Renal cortex interstitium (tissue), 11 donors: ENCODE data around the gene NET1. TPM values are rescaled to one million over a fixed set of nuclear protein-coding genes. Genes with fewer than 3 reads are reported as not detected.

Source experiments
- DNase-seq, 11 donors: peaks; one replicate each; pipeline ENCODE4 v3.0.0-alpha.2; 2013; ENCODE audit warnings: low read depth in 9 of 11, low spot score in 4 of 11; ENCODE audit errors: extremely low read depth in 1 of 11
- polyA plus RNA-seq, 3 donors: library from polyadenylated mRNA; unstranded; fragments of 120-200 nt; gene quantifications; one replicate each; pipeline ENCODE4 v1.2.1, GENCODE V29; 2013; ENCODE audit not compliant: insufficient read length in 3 of 3

The NET1 gene
- polyA plus RNA-seq, 3 donors: 122 to 142 (median 133) TPM

GRCh38 chr10:5423771-5424170 lies 11.4 kb downstream of the NET1 start:
- DNase-seq: no peak

DNA sequence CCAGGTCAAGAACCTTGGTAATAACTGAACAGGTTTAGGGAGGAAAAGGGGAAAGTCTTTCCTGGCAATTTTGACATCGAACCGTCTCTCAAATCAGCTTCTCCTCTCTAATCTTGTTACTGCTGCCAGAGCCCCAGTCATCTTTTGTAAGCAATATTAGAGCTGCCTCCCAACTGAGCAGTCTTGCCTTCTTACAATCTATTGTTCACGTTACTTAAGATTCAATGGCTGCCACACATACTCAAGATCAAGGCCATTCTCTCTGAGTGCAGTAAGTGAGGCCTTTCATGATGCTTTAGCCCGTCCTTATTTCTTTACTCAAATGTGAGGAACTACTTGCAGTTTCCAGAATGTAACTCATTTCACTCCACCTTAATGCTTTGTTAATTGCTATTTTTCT lies 12.4 kb downstream of the NET1 start:
- DNase-seq: no peak

DNA sequence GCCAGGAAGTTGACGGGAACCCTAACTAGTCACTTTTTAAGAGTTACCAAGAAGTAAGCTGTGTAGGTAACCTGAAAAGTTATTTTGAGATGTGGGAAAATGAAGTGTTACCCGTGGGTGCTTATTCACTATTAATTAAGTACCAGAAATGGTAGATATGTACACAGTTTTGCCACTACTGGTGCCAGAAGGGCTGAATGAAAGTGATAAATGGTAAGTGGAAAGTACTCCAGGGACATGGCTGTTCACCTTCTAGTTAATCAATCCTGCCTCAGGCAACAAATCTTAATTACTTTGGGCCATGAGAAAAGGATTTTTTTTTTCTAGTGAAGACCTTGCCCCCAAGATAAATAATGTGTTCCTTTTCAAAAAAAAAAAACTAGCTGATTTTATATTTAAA lies 15.8 kb downstream of the NET1 start:
- DNase-seq: no peak

- no peak for DNase-seq
Observed at GRCh38 chr10:5433182-5433581, 20.8 kb downstream of the NET1 start.

DNA sequence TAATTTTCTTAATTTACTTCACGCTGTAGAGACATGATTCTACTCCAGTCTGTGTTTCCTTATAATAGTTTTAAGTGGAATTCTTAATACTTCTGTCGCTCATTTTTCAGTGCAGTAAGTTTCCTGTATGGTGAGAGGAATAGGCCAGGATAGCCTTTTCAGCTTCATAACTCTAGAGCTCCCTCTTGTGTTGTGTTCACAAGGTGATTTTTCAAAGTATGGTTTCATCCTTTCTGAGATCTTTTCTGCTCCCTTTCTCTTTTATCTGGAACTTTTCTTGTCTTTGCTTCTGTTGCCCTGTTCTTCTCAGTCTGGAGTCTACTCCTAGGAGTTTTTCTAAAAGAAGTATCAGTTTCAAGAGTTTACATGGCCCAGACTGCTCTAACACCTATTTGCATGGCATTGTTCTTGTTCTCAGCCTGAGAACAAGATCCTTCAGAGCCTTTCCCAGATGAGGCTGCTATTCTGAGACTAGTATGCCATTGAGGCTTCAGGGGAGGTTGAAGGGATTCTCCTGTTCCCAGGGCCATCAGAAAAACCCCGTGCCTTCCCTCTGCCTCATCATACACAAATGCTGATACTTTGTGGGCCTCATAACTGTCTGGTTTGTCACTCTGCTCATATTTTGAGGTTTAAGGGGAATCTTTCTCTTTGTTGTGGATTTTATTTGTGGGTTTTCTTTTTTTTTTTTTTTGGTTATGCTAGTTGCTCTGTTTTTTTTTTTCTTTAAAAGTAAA lies 21.8 kb downstream of the NET1 start:
- no peak for DNase-seq

GRCh38 chr10:5435328-5435727 lies 23.0 kb downstream of the NET1 start:
- no peak for DNase-seq

DNA sequence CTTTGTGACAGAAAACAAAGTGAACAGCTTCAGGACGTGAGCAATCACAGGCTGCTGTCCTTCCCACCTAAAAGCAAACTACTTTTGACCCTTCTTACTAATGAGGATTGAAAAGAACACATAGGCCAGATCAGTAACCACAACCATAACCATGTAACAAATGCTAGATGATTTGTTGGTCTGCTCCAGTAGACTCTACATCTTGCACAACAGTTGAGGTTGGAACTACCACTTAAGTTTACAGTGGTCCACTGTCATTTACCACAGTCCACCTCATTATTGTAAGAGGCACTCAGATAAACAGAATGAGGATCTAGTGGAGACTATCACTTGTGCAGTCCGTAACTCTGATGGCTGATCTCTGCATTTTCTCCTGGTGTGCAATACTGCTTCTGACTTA lies 27.8 kb downstream of the NET1 start:
- DNase-seq: no peak

- no peak for DNase-seq
Observed at GRCh38 chr10:5441106-5441505, 28.7 kb downstream of the NET1 start.

DNA sequence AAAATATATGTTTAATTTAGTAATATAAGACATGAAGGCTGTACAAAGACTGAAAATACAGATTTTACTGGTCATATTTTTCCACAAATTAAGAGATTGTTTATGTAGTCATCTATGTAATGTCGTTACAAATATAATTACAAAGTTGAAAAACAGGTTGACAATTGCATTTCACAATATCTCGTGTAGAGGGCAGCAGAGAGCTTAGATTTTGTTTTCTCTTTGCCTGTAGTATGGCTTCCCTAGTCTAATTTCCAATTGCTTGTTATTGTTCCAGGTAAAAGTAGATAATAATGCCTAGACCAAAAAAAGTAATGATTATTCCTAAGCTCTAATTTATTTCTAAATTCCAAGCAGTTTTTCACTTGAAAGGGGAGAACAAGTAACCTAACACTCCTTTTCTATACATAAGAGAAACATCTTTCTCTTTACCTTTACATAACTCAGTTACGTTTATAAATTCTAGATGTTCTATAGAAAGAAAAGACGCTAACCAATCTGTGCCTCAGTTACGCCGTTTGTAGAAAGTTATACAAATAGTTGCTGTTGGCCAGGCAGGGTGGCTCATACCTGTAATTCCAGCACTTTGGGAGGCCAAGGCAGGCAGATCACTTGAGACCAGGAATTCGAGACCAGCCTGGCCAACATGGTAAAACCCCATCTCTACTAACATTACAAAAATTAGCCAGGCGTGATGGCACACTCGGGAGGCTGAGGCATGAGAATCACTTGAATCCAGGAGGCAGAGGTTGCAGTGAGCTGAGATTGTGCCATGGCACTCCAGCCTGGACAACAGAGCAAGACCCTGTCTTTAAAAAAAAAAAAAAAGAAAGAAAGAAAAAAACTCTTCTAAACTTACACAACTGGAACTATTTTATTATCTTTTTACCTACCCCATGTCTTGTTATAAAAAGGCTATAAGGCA lies 30.0 kb downstream of the NET1 start:
- DNase-seq: peak in 4 of 11 donors; percentile 43 to 62 (median 48)

DNA sequence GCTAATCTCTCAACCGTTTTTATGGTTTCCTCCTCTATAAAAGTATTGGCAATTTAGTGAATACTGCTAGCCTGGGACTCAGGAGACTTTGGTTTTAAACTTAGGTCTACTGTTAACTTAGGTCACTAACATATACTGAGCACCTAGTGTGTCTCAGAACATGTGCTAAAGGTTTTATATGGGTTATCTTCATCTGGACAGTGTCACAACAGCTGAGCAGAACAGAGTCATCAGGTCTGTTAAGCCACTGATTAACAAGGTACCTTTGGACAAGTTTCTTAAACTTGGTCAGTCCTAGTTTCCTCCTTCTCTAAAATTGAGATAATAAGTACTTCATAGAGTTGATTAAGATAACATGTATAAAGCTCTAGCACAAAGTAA lies 30.6 kb downstream of the NET1 start:
- no peak for DNase-seq

GRCh38 chr10:5443429-5443828 lies 31.1 kb downstream of the NET1 start:
- DNase-seq: no peak

DNA sequence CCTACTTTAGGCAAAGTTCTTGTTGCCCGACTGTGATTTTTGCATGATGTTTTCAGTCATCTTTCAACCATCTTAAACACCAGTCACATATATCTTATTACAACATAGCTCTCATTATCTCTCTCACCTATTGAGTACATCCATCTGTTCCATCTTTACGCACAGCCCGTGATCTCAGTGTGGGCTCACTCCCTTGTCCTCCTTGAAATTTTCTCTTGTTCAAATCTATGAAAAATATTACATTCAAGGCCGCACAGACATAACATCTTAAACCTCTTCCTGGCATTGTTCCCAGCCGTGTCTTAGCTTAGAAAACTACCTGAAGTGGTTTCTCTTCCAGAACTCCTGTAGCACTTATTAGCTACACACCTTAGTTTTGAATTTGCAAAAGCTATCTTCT lies 32.6 kb downstream of the NET1 start:
- no peak for DNase-seq

GRCh38 chr10:5446390-5446926 lies 34.1 kb downstream of the NET1 start:
- DNase-seq: peak; percentile 76 to 90 (median 79)

- DNase-seq: no peak
Observed at GRCh38 chr10:5447056-5447455, 34.7 kb downstream of the NET1 start.

- DNase-seq: no peak
Observed at GRCh38 chr10:5447611-5448071, 35.3 kb downstream of the NET1 start.

DNA sequence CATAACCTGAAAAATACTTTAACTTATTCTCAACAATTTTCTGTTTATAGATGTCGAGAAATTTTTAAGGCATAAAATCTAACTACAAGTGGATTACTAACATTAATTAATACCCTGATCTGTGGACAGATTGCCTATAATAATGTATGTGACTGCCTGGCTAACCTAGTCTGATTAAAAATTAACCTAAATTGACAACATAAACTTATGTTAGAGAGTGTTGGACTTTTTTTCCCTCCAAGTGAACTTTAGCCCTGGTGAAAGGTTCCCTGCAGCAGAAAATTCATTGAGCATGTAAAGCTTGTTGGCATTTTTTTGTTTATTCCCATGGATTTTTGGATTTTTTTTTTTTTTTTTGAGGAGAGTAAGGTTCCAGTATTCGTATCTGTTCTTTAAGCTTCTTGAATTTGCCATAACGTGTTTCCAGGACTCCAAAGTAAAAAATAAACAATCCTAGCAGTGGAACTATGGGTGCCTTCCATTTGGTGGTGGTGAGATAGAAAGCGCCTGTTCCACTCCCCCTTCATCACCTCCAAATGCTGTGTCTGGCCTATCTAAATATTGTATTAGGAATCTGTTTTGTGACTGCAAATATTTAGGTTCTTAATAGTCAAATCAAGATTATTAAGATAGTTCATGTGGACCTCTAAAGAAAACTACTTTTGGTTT lies 36.1 kb downstream of the NET1 start:
- DNase-seq: no peak

DNA sequence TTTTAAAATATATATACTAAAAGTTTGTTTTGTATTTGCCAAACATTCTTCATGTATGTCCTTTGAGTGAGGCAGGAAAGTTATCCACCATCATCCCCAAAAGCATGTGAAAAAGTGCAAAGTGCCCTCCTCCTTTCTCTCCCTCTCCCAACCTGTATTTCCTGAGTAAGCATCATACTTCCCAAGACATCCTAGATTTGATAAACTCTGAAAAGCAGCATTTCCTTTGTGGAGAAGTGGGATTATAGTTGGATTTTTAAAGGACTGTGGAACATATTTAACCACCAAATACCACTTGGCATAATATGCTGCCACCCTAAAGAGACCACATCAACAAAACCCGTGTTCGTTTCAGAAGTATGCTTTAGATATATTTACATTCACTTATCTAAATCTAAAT lies 36.9 kb downstream of the NET1 start:
- DNase-seq: no peak

DNA sequence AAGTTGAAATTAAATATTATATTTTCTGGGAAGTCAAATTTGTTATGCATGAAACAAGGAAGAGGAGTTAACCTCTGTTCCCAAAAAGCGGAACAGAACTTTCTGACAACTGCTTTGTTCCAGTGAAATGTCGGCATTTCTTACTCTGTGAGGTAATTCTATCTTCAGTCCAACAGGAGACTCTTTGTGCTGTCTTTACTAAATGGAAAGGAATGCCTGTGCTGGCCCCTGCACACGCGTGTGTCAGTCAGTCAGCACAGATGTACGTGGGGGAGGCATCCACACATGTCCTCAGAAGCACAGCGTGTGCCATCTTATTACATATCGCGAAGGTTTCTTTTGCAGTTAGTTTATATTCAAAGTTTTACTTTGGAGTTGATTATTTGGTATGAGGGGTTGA lies 37.5 kb downstream of the NET1 start:
- DNase-seq: peak in 2 of 11 donors; percentile 41 to 52

- DNase-seq: no peak
Observed at GRCh38 chr10:5450605-5451384, 38.4 kb downstream of the NET1 start.
